ENCODE data around the gene AIRE. TPM values are rescaled to one million over a fixed set of nuclear protein-coding genes. Genes with fewer than 3 reads are reported as not detected.

The AIRE gene
- total and polyA plus RNA-seq, 2 of the 13 experiments (the other 11 are each of a cell fraction or from before 2014, with no cell fraction given), result not detected

GRCh38 chr21:44286086-44286715, 525 bp downstream of the AIRE start (continued):
- no peak for TF ChIP-seq IKZF5 (CRISPR knock-in tag; IDR thresholded peaks at IDR 0.05)
- TF ChIP-seq ZNF317 (CRISPR knock-in tag; IDR thresholded peaks at IDR 0.05), result no peak
- no peak for TF ChIP-seq ZNF777 (CRISPR knock-in tag; IDR thresholded peaks at IDR 0.05)
- TF ChIP-seq NR0B2 (CRISPR knock-in tag; IDR thresholded peaks at IDR 0.05), result no peak
- no peak for TF ChIP-seq ZNF709 (CRISPR knock-in tag; IDR thresholded peaks at IDR 0.05)
- no peak for TF ChIP-seq SOX6 (IDR thresholded peaks at IDR 0.05)
- no peak for TF ChIP-seq SOX6 (CRISPR knock-in tag; IDR thresholded peaks at IDR 0.05)
- no peak for TF ChIP-seq ZNF580 (CRISPR knock-in tag; IDR thresholded peaks at IDR 0.05; ENCODE audit: borderline replicate concordance, low read depth)
- TF ChIP-seq IRF9 (CRISPR knock-in tag; IDR thresholded peaks at IDR 0.05; ENCODE audit: borderline replicate concordance), result no peak

Data from HepG2 (cell line).